Ishikawa (cell line): ENCODE data around the gene CDH13.

Experiments
- EP300 ChIP-seq: IDR thresholded peaks from 2 replicates; pipeline ENCODE4 v1.6.1; 2012; ENCODE audit warnings: borderline replicate concordance
- FOXM1 ChIP-seq: IDR thresholded peaks from 2 replicates; pipeline ENCODE4 v1.6.1; 2012; ENCODE audit warnings: low read depth, borderline replicate concordance
- YY1 ChIP-seq: IDR thresholded peaks from 2 replicates; pipeline ENCODE4 v1.6.1; 2012; ENCODE audit warnings: low read depth
- TF ChIP-seq, protein P1 (sequence below): IDR thresholded peaks from 2 replicates; pipeline ENCODE4 v1.6.1; 2012; ENCODE audit warnings: low read depth, mild to moderate bottlenecking

DNA sequence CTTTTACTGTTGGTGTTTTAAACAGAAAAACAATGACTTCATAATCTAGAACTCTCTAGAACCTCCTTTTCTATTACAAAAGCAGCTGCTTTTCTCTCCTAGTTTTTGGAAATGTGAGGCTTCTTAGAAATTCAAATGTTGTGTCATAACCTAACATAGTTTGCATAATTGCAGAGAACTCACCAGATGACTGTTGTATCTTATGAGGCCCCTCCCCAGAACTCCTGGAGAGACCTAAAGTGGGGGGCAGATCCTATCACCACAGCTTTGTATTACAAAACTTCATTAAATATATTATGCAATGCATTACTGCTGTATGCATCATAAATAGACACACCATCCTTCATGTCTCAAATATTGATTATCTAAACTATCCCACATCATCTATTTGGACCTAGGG lies 642.3 kb downstream of the CDH13 start:
- TF ChIP-seq FOXM1, result no peak
- TF ChIP-seq EP300, result no peak
- TF ChIP-seq, protein P1, sequence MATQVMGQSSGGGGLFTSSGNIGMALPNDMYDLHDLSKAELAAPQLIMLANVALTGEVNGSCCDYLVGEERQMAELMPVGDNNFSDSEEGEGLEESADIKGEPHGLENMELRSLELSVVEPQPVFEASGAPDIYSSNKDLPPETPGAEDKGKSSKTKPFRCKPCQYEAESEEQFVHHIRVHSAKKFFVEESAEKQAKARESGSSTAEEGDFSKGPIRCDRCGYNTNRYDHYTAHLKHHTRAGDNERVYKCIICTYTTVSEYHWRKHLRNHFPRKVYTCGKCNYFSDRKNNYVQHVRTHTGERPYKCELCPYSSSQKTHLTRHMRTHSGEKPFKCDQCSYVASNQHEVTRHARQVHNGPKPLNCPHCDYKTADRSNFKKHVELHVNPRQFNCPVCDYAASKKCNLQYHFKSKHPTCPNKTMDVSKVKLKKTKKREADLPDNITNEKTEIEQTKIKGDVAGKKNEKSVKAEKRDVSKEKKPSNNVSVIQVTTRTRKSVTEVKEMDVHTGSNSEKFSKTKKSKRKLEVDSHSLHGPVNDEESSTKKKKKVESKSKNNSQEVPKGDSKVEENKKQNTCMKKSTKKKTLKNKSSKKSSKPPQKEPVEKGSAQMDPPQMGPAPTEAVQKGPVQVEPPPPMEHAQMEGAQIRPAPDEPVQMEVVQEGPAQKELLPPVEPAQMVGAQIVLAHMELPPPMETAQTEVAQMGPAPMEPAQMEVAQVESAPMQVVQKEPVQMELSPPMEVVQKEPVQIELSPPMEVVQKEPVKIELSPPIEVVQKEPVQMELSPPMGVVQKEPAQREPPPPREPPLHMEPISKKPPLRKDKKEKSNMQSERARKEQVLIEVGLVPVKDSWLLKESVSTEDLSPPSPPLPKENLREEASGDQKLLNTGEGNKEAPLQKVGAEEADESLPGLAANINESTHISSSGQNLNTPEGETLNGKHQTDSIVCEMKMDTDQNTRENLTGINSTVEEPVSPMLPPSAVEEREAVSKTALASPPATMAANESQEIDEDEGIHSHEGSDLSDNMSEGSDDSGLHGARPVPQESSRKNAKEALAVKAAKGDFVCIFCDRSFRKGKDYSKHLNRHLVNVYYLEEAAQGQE, result no peak
- TF ChIP-seq YY1, result no peak
